Measurements from ENCODE around the gene STAT2. TPM values are rescaled to one million over a fixed set of nuclear protein-coding genes. Genes with fewer than 3 reads are reported as not detected.

Gene STAT2
- total and polyA plus RNA-seq, 3 experiments from 2014 or later, result 61.6 to 65.0 (median 63.5) TPM

DNA sequence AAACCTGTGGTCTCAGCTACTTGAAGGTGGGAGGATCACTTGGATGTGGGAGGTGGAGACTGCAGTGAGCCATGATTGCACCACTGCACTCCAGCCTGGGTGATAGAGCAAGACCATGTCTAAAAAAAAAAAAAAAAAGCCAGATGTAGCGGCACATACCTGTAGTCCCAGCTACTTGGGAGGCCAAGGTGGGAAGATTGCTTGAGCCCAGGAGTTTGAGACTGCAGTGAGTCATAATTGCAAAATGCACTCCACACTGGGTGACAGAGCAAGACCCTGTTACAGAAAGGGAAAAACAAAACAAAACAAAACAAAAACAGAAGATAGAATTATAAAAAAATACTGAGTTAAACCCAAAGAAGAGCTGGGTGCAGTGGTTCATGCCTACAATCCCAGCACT is 31.8 kb upstream of the STAT2 start:
- H3K36me3 ChIP-seq (ENCODE audit: insufficient read depth, low read length), result no peaks in the 10 kb centered on the region
- no peaks in the 10 kb centered on the region for H3K4me1 ChIP-seq (ENCODE audit: insufficient read depth, low read length)
- H3K9me3 Mint-ChIP-seq, result peaks cover 0 to 2% (median 0%) of the 10 kb centered on the region in 5 donors
- no peaks in the 10 kb centered on the region for H3K9me3 ChIP-seq (ENCODE audit: low read length)
- no peaks in the 10 kb centered on the region for H3K4me1 Mint-ChIP-seq
- H3K36me3 Mint-ChIP-seq, result no peaks in the 10 kb centered on the region
- H3K27me3 ChIP-seq (ENCODE audit: insufficient read depth, low read length, poor library complexity, severe bottlenecking), result no peaks in the 10 kb centered on the region
- no peaks in the 10 kb centered on the region for H3K27me3 Mint-ChIP-seq
- no peak overlapping the region for H3K27ac Mint-ChIP-seq
- POLR2A ChIA-PET, result no interaction called here
- no peak overlapping the region for H3K4me3 ChIP-seq (ENCODE audit: low read length)
- H3K4me3 Mint-ChIP-seq, result no peak overlapping the region
- H3K27ac ChIP-seq (ENCODE audit: low read depth, low read length), result no peak overlapping the region
- DNase-seq, result no peak
- CTCF ChIA-PET, result no interaction called here

DNA sequence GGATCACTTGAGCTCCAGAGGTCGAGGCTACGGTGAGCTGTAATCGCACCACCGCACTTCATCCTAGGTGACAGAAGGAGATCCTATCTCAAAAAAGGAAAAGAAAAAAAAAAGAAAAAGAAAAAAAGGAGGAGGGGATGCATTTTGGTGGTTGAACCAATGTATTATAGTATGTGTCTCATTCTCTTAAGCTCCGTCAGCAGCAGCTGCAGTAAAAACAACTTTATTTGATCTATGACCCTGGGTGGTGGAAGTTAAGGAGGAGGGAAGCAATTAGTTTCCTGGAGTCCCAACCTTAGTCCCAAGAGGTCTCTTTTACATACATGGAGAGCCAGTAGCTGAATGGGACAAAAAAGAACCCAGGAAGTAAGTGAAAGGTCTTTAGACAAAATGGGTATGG is 29.5 kb upstream of the STAT2 start:
- H3K4me1 ChIP-seq (ENCODE audit: insufficient read depth, low read length), result no peaks in the 10 kb centered on the region
- Mint-ChIP-seq H3K27me3 (peaks cover 0 to 2% of the 10 kb centered on the region in 2 donors), H3K4me1 (no peaks in the 10 kb centered on the region), H3K27ac (peak overlapping the region in 1 of 8 donors; percentile 51), H3K4me3 (no peak overlapping the region), H3K9me3 (peaks cover 0 to 2% (median 0%) of the 10 kb centered on the region in 5 donors), H3K36me3 (no peaks in the 10 kb centered on the region)
- no peaks in the 10 kb centered on the region for H3K9me3 ChIP-seq (ENCODE audit: low read length)
- no peak overlapping the region for H3K27ac ChIP-seq (ENCODE audit: low read depth, low read length)
- ChIA-PET POLR2A (no interaction called here), CTCF (interaction anchor here (1.1 kb wide), 1 partner anchor 72 kb away, joined by 3 read pairs; no protein-coding TSS in a partner anchor)
- no peaks in the 10 kb centered on the region for H3K27me3 ChIP-seq (ENCODE audit: insufficient read depth, low read length, poor library complexity, severe bottlenecking)
- H3K36me3 ChIP-seq (ENCODE audit: insufficient read depth, low read length), result no peaks in the 10 kb centered on the region
- no peak overlapping the region for H3K4me3 ChIP-seq (ENCODE audit: low read length)
- no peak for DNase-seq

DNA sequence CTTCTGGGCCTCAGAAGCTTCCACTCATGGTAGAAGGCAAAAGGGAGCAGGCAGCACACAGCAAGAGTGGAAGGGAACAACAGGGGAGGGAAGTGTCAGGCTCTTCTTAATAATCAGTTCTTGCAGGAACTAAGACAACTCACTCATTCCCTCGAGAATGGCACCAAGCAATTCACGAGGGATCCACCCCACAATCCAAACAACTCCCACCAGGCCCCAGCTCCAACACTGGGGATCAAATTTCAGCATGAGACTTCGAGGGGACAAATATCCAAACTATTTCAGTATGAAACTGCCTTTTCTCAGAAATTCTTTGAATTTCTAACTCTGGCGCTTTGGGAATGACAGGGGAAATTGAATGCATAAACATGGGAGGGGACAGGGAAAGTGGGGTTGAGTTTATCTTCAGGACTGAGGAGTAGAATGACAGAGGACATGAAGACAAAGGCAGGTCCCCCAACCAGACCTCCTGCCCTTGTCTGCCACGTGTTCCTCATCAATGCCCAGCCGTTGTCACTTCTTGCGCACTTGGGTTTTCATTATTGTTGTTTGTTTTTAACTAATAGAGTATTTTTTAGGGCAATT is 27.3 kb upstream of the STAT2 start:
- H3K4me1 ChIP-seq (ENCODE audit: insufficient read depth, low read length), result no peaks in the 10 kb centered on the region
- Mint-ChIP-seq H3K9me3 (peaks cover 0 to 2% (median 0%) of the 10 kb centered on the region in 5 donors), H3K4me1 (no peaks in the 10 kb centered on the region), H3K4me3 (no peak overlapping the region), H3K36me3 (no peaks in the 10 kb centered on the region), H3K27me3 (peaks cover 0 to 3% of the 10 kb centered on the region in 2 donors), H3K27ac (peak overlapping the region in 1 of 8 donors; percentile 51)
- no peaks in the 10 kb centered on the region for H3K9me3 ChIP-seq (ENCODE audit: low read length)
- H3K4me3 ChIP-seq (ENCODE audit: low read length), result no peak overlapping the region
- H3K36me3 ChIP-seq (ENCODE audit: insufficient read depth, low read length), result no peaks in the 10 kb centered on the region
- H3K27ac ChIP-seq (ENCODE audit: low read depth, low read length), result no peak overlapping the region
- DNase-seq, result no peak
- no peaks in the 10 kb centered on the region for H3K27me3 ChIP-seq (ENCODE audit: insufficient read depth, low read length, poor library complexity, severe bottlenecking)
- CTCF ChIA-PET, result interaction anchor here (1.0 kb wide), 1 partner anchor 77 kb away, joined by 3 read pairs; no protein-coding TSS in a partner anchor
- POLR2A ChIA-PET, result no interaction called here

DNA sequence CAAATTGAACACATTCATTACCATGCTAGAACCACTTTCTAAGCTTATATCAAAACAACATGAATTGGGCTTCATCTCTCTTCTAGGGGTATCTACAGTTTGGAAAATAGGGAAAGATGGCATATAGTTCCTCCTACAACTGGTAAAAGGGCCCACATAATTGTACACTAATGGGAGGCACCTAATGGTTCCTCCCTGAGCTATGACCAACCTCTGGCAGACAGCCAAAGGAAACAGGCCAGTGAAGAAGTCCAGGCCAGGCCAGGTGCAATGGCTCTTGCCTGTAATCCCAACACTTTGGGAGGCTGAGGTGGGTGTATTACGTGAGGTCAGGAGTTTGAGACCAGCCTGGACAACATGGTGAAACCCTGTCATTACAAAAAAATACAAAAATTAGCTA is 26.0 kb upstream of the STAT2 start:
- Histone ChIP-seq H3K4me1 (ENCODE audit: insufficient read depth, low read length) (no peaks in the 10 kb centered on the region), H3K36me3 (ENCODE audit: insufficient read depth, low read length) (no peaks in the 10 kb centered on the region), H3K27ac (ENCODE audit: low read depth, low read length) (no peak overlapping the region), H3K9me3 (ENCODE audit: low read length) (no peaks in the 10 kb centered on the region), H3K4me3 (ENCODE audit: low read length) (no peak overlapping the region), H3K27me3 (ENCODE audit: insufficient read depth, low read length, poor library complexity, severe bottlenecking) (no peaks in the 10 kb centered on the region)
- peaks cover 0 to 3% of the 10 kb centered on the region in 2 donors for H3K27me3 Mint-ChIP-seq
- POLR2A ChIA-PET, result no interaction called here
- no peaks in the 10 kb centered on the region for H3K9me3 Mint-ChIP-seq
- H3K4me1 Mint-ChIP-seq, result no peaks in the 10 kb centered on the region
- no peak for DNase-seq
- no peaks in the 10 kb centered on the region for H3K36me3 Mint-ChIP-seq
- no peak overlapping the region for H3K4me3 Mint-ChIP-seq
- CTCF ChIA-PET, result interaction anchor here (1.0 kb wide), 1 partner anchor 78 kb away, joined by 3 read pairs; no protein-coding TSS in a partner anchor
- no peak overlapping the region for H3K27ac Mint-ChIP-seq

DNA sequence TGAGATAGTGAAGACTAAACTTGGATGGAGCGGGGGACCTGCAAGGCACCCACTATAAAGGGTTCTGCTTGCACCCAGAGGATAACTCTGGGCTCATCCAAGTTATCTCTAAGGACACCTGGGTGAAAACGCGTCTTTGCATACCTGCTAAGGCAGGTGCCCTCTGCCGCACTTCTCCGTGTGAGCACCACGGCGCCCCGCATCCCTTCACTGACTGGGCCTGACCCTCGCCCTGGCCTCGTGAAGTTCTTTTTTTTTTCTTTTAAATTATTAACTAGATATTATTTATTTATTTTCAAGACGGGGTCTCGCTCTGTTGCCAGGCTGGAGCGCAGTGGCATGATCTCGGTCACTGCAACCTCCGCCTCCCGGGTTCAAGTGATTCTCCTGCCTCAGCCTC is 22.7 kb upstream of the STAT2 start:
- Histone ChIP-seq H3K4me3 (ENCODE audit: low read length) (no peak overlapping the region), H3K36me3 (ENCODE audit: insufficient read depth, low read length) (no peaks in the 10 kb centered on the region), H3K4me1 (ENCODE audit: insufficient read depth, low read length) (no peaks in the 10 kb centered on the region), H3K9me3 (ENCODE audit: low read length) (no peaks in the 10 kb centered on the region), H3K27ac (ENCODE audit: low read depth, low read length) (no peak overlapping the region), H3K27me3 (ENCODE audit: insufficient read depth, low read length, poor library complexity, severe bottlenecking) (no peaks in the 10 kb centered on the region)
- no peak for DNase-seq
- peaks cover 0 to 3% of the 10 kb centered on the region in 2 donors for H3K27me3 Mint-ChIP-seq
- ChIA-PET CTCF (interaction anchor here (1.4 kb wide), 1 partner anchor 15 kb away, joined by 3 read pairs; no protein-coding TSS in a partner anchor), POLR2A (no interaction called here)
- no peak overlapping the region for H3K27ac Mint-ChIP-seq
- no peaks in the 10 kb centered on the region for H3K4me1 Mint-ChIP-seq
- no peaks in the 10 kb centered on the region for H3K36me3 Mint-ChIP-seq
- H3K4me3 Mint-ChIP-seq, result no peak overlapping the region
- H3K9me3 Mint-ChIP-seq, result no peaks in the 10 kb centered on the region

- Mint-ChIP-seq H3K27ac (peak overlapping the region in 1 of 8 donors; percentile 11), H3K27me3 (peaks cover 4 to 5% of the 10 kb centered on the region in 2 donors), H3K4me1 (no peaks in the 10 kb centered on the region), H3K4me3 (no peak overlapping the region), H3K36me3 (peaks cover 0 to 6% (median 0%) of the 10 kb centered on the region in 3 donors), H3K9me3 (no peaks in the 10 kb centered on the region)
- Histone ChIP-seq H3K4me3 (ENCODE audit: low read length) (no peak overlapping the region), H3K27me3 (ENCODE audit: insufficient read depth, low read length, poor library complexity, severe bottlenecking) (no peaks in the 10 kb centered on the region), H3K27ac (ENCODE audit: low read depth, low read length) (peak overlapping the region; percentile 5), H3K9me3 (ENCODE audit: low read length) (no peaks in the 10 kb centered on the region), H3K36me3 (ENCODE audit: insufficient read depth, low read length) (no peaks in the 10 kb centered on the region), H3K4me1 (ENCODE audit: insufficient read depth, low read length) (no peaks in the 10 kb centered on the region)
- POLR2A ChIA-PET, result no interaction called here
- DNase-seq, result no peak
- CTCF ChIA-PET, result no interaction called here
Measured at GRCh38 chr12:56377989-56378316, 18.0 kb upstream of the STAT2 start.

DNA sequence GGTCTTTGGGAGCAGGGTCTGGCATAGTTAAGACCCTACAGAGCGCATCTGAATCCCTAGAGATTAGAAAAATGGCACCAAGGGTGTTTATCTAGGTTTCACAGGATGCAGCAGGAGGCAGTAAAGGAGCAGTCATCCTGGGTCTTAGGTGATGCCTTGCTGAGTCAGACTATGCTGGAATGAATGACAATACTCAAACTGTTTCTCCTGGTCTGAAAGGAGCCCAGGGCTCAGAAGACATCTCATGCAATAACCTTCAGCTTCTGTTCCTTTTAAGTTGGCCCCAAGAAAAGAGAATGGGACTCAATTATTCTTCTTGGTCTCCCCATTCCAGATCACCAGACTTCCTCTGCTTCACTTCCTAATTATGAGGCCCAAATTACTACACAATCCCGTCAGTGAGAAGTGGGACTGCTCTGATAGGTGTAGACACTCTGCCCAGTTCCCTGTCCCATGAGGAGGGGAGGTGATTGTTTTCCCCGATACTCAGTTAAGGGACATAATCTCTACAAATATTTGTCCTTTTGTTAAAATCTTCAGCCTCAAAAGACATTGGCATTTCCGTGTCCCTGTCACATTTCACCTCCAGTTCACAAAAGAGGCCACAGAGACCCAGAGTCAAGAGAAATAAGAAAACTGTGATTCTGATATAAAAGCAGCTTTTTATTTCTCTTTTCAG is 17.5 kb upstream of the STAT2 start:
- Mint-ChIP-seq H3K27ac (peak overlapping the region in 1 of 8 donors; percentile 29), H3K4me1 (no peaks in the 10 kb centered on the region), H3K27me3 (peaks cover 5% of the 10 kb centered on the region in 2 donors), H3K4me3 (no peak overlapping the region), H3K36me3 (peaks cover 0 to 6% (median 0%) of the 10 kb centered on the region in 3 donors), H3K9me3 (no peaks in the 10 kb centered on the region)
- CTCF ChIA-PET, result no interaction called here
- H3K9me3 ChIP-seq (ENCODE audit: low read length), result no peaks in the 10 kb centered on the region
- no peaks in the 10 kb centered on the region for H3K4me1 ChIP-seq (ENCODE audit: insufficient read depth, low read length)
- no peak for DNase-seq
- H3K27me3 ChIP-seq (ENCODE audit: insufficient read depth, low read length, poor library complexity, severe bottlenecking), result no peaks in the 10 kb centered on the region
- POLR2A ChIA-PET, result no interaction called here
- no peaks in the 10 kb centered on the region for H3K36me3 ChIP-seq (ENCODE audit: insufficient read depth, low read length)
- H3K4me3 ChIP-seq (ENCODE audit: low read length), result no peak overlapping the region
- H3K27ac ChIP-seq (ENCODE audit: low read depth, low read length), result peak overlapping the region; percentile 5

GRCh38 chr12:56375598-56376434 is 15.9 kb upstream of the STAT2 start:
- Mint-ChIP-seq H3K27ac (peak overlapping the region in 1 of 8 donors; percentile 38), H3K9me3 (no peaks in the 10 kb centered on the region), H3K4me1 (no peaks in the 10 kb centered on the region), H3K27me3 (peaks cover 5% of the 10 kb centered on the region in 2 donors), H3K36me3 (peaks cover 0 to 6% (median 0%) of the 10 kb centered on the region in 3 donors), H3K4me3 (no peak overlapping the region)
- Histone ChIP-seq H3K27ac (ENCODE audit: low read depth, low read length) (peak overlapping the region; percentile 24), H3K9me3 (ENCODE audit: low read length) (no peaks in the 10 kb centered on the region), H3K36me3 (ENCODE audit: insufficient read depth, low read length) (no peaks in the 10 kb centered on the region), H3K4me1 (ENCODE audit: insufficient read depth, low read length) (no peaks in the 10 kb centered on the region), H3K27me3 (ENCODE audit: insufficient read depth, low read length, poor library complexity, severe bottlenecking) (no peaks in the 10 kb centered on the region), H3K4me3 (ENCODE audit: low read length) (no peak overlapping the region)
- no peak for DNase-seq
- ChIA-PET CTCF (interaction anchor here (1.2 kb wide), 1 partner anchor 16 kb away, joined by 3 read pairs; the partner anchor contains the start of gene STAT2), POLR2A (interaction anchor here (0.6 kb wide), 1 partner anchor 16 kb away, joined by 3 read pairs; the partner anchor contains the start of gene STAT2)

All from CD8-positive, alpha-beta memory T cell (primary cell).